C4-2B (cell line): ENCODE data around the gene STEAP3.

Experiments used
- H3K27ac ChIP-seq: fragments of 450-650 bp; 2 replicates; pipeline ENCODE4 v1.5.1; 2017
- ZFX ChIP-seq: fragments of 450-650 bp; IDR thresholded peaks from 2 replicates; pipeline ENCODE4 v1.6.1; 2017
- TF ChIP-seq, protein P1 (sequence below): fragments of 450-650 bp; conservative IDR thresholded peaks from 2 replicates; pipeline ENCODE4 v1.5.1; 2017; ENCODE audit warnings: mild to moderate bottlenecking

STEAP3 gene

DNA sequence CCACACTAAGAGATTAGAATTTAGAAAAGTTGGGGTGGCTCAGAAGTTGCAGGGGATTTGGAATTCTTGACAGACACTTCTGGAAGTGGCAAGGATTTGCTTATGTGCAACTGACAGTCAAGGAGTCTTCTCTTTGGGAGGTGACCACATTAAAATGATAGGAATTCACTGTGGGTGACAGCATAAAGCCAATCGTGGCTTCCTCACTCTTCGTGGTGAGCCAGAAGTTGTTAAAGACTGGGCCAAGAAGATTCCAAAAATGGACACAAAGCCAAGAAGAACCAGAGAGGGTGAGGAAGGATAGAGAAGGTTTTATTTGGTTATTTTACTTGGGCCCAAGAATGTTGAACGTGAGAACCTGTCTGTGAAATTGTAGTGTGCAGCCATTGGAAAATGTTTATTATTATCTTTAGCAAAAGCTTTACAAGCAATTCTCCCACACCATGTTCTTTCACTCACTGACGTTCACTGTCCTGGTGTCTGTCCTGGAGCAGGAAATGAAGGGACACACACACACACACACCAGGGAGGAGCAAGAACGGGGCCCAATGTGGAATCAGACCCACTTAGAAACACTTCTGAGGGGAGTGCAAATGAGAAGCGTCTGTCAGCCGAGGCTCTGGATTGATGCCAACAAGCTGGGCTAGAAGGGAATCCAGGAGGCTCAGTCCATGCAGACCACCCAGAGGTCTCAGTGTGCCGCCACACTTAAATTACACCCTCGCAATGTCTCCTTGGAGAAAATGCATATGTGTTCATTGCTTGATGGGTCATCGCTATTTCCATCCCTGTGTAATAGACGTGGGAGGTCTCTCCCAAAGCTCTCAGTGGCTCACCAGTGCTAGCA, 37.2 kb downstream of the STEAP3 start:
- TF ChIP-seq ZFX = no peak
- no peak overlapping the region for H3K27ac ChIP-seq

DNA sequence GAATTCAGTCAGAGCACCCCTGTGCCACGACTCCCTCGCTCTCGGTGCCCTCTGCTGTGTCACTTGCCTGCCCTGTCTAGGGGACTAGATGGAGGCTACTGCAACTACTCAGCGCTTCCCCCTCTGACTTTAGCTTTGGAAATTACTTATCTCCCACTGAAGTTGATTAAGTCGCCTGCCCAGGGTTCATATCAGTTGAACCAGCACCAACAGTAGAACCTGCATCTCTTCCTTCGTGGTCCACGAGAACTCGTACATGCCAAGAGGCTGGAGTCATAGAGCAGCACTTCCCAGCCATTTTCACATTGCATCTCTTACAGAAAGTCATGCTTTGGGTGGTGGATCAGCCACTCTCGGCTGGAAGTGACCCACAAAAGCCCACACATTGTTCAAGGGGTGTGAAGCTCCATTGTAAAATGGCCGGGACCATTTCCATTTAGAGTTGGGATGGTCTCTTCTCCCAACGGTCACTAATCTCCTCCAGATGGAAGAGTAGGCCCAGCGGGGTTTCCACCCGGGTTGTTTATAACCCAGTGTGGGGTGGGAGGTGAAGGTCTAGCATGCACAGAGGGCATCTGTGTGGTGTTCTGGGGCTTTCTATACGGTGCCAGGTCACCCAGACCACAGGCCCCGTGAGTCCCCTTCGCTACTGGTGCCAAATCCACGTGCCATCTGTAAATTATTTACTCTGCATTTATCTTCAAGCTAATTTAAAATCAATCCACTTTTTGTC, 38.0 kb downstream of the STEAP3 start:
- no peak overlapping the region for H3K27ac ChIP-seq
- TF ChIP-seq ZFX = no peak
- TF ChIP-seq, protein P1, sequence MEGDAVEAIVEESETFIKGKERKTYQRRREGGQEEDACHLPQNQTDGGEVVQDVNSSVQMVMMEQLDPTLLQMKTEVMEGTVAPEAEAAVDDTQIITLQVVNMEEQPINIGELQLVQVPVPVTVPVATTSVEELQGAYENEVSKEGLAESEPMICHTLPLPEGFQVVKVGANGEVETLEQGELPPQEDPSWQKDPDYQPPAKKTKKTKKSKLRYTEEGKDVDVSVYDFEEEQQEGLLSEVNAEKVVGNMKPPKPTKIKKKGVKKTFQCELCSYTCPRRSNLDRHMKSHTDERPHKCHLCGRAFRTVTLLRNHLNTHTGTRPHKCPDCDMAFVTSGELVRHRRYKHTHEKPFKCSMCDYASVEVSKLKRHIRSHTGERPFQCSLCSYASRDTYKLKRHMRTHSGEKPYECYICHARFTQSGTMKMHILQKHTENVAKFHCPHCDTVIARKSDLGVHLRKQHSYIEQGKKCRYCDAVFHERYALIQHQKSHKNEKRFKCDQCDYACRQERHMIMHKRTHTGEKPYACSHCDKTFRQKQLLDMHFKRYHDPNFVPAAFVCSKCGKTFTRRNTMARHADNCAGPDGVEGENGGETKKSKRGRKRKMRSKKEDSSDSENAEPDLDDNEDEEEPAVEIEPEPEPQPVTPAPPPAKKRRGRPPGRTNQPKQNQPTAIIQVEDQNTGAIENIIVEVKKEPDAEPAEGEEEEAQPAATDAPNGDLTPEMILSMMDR = no peak

DNA sequence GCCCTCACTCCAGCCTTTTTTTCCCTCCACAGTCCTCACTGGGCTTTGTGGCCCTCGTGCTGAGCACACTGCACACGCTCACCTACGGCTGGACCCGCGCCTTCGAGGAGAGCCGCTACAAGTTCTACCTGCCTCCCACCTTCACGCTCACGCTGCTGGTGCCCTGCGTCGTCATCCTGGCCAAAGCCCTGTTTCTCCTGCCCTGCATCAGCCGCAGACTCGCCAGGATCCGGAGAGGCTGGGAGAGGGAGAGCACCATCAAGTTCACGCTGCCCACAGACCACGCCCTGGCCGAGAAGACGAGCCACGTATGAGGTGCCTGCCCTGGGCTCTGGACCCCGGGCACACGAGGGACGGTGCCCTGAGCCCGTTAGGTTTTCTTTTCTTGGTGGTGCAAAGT, 39.4 kb downstream of the STEAP3 start:
- TF ChIP-seq ZFX = no peak
- TF ChIP-seq, protein P1 = no peak
- H3K27ac ChIP-seq = no peak overlapping the region

DNA sequence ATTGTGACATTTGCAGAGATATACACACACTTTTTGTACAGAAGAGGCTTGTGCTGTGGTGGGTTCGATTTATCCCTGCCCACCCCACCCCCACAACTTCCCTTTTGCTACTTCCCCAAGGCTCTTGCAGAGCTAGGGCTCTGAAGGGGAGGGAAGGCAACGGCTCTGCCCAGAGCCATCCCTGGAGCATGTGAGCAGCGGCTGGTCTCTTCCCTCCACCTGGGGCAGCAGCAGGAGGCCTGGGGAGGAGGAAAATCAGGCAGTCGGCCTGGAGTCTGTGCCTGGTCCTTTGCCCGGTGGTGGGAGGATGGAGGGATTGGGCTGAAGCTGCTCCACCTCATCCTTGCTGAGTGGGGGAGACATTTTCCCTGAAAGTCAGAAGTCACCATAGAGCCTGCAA, 40.0 kb downstream of the STEAP3 start:
- no peak for TF ChIP-seq ZFX
- TF ChIP-seq, protein P1 = no peak
- no peak overlapping the region for H3K27ac ChIP-seq

DNA sequence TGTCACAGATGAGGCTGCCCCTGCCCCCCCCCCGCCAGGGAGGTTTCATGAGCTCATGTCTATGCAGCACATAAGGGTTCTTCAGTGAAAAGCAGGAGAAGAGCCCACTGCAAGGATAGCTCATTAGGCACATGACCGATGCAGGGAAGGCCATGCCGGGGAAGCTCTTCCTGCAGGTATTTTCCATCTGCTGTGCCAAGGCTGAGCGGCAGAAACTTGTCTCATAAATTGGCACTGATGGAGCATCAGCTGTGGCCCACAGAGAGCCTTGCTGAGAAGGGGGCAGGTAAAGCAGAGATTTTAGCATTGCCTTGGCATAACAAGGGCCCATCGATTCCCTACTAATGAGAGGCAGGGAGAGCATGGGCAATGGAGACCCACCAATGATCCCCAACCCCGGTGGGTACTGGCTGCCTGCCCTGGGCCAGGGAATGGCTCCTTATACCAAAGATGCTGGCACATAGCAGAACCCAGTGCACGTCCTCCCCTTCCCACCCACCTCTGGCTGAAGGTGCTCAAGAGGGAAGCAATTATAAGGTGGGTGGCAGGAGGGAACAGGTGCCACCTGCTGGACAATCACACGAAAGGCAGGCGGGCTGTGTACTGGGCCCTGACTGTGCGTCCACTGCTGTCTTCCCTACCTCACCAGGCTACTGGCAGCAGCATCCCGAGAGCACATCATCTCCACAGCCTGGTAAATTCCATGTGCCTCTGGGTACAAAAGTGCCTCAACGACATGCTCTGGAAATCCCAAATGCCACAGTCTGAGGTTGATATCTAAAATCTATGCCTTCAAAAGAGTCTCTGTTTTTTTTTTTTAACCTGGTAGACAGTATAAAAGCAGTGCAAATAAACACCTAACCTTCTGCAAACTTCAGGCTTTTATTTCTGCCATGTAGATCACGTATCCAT, 41.4 kb downstream of the STEAP3 start:
- no peak for TF ChIP-seq ZFX
- TF ChIP-seq, protein P1 = peak; percentile 87
- no peak overlapping the region for H3K27ac ChIP-seq

DNA sequence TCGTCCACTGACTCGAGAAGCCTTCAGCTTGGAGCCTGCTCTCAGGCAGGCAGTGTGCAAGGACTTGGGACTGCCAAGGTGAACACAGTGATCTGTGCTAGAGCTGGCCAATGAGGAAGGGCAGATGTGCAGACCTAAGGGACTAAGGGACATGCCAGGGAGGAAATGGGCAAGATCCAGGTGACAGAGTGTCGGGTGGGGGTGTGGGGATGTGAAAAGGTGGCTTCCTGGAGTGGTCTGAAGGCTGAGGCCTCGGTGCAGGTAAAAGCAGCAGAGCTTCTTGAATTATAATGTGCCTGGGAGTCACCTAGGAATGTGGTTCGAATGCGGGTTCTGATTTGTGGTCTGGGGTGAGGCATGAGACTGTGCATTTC, 42.0 kb downstream of the STEAP3 start:
- no peak for TF ChIP-seq ZFX
- TF ChIP-seq, protein P1 = no peak
- H3K27ac ChIP-seq = no peak overlapping the region

DNA sequence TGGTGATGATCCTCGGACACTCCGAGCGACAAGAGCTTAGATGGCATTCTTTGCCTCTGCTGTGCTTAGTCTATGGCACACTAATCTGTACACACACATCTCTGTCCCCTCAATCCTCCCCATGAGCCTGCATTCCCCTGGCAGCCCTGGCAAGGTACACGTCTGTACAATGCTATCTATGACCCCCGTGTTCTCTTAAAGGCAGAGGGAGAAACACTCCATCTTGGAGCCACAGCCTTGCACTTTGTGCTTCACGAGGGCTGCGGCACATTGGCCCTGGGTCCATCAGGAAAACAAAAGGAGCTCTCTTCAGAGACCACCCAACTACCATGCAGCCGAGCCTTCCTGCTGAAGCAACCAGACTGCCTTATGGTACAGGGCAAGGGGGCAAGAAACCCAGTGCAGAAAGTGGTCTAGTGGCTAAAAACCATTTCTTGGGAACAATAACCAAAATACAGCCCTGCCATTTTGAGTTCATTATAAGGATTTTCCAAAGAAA, 42.5 kb downstream of the STEAP3 start:
- H3K27ac ChIP-seq = no peak overlapping the region
- TF ChIP-seq, protein P1 = no peak
- no peak for TF ChIP-seq ZFX
